MCF 10A (cell line): ENCODE results near the gene ANKH. TPM values are rescaled to one million over a fixed set of nuclear protein-coding genes. Genes with fewer than 3 reads are reported as not detected.

ENCODE experiments used
- BruUV-seq: library from RNA; stranded (reverse); fragments of 400-500 nt; replicated peaks from 2 replicates; lab custom pipeline; 2021; lab: Mats Ljungman, UMichigan
- CTCF ChIA-PET: fragments of 300-600 bp; sonication (Branson Sonifier 250); formaldehyde crosslinking; extraction: SDS; loops from one replicate; lab custom pipeline; 2021; ENCODE audit warnings: antibody characterized with exemption, inconsistent platforms; lab: Yijun Ruan, JAX
- POLR2A ChIA-PET: fragments of 300-600, 350-650 bp; sonication (Branson Sonifier 250); formaldehyde crosslinking; extraction: SDS; loops from one replicate; lab custom pipeline; 2020; ENCODE audit warnings: antibody characterized with exemption, inconsistent platforms; lab: Yijun Ruan, JAX
- DNase-seq: peaks from one replicate; pipeline ENCODE4 v3.0.0-alpha.2; 2018; ENCODE audit not compliant: unreplicated experiment
- H3K27ac Mint-ChIP-seq: one replicate; pipeline ENCODE4 v1.8.0; 2022; ENCODE audit warnings: mild to moderate bottlenecking, low read depth, mixed read lengths; ENCODE audit not compliant: unreplicated experiment
- H3K27me3 Mint-ChIP-seq: one replicate; pipeline ENCODE4 v1.8.0; 2022; ENCODE audit warnings: mixed read lengths; ENCODE audit not compliant: insufficient read depth, unreplicated experiment
- H3K36me3 Mint-ChIP-seq: one replicate; pipeline ENCODE4 v1.8.0; 2022; ENCODE audit warnings: mild to moderate bottlenecking, moderate library complexity, mixed read lengths; ENCODE audit not compliant: insufficient read depth, unreplicated experiment
- H3K4me1 Mint-ChIP-seq: one replicate; pipeline ENCODE4 v1.8.0; 2022; ENCODE audit warnings: mixed read lengths; ENCODE audit not compliant: insufficient read depth, unreplicated experiment
- H3K4me3 Mint-ChIP-seq: one replicate; pipeline ENCODE4 v1.8.0; 2022; ENCODE audit warnings: mild to moderate bottlenecking, moderate library complexity, mixed read lengths; ENCODE audit not compliant: unreplicated experiment
- H3K9me3 Mint-ChIP-seq: one replicate; pipeline ENCODE4 v1.8.0; 2022; ENCODE audit warnings: mixed read lengths; ENCODE audit not compliant: unreplicated experiment
- intact Hi-C: fragments of 100-400 bp; cut with micrococcal nuclease; formaldehyde crosslinking; loops from 2 replicates; pipeline ENCODE4 v1.14.1; 2022
- total RNA-seq: library from RNA; stranded (reverse); gene quantifications from 2 replicates; pipeline ENCODE4 v1.2.3, GENCODE V29; 2022
- TF ChIP-seq, protein P1 (sequence below): fragments of 200-600 bp; IDR thresholded peaks from one replicate; pipeline ENCODE4 v1.8.0; 2022; ENCODE audit warnings: antibody characterized with exemption, mild to moderate bottlenecking; ENCODE audit not compliant: unreplicated experiment

ANKH gene
- total RNA-seq, 1 experiment from 2014 or later = 65.7 TPM

DNA sequence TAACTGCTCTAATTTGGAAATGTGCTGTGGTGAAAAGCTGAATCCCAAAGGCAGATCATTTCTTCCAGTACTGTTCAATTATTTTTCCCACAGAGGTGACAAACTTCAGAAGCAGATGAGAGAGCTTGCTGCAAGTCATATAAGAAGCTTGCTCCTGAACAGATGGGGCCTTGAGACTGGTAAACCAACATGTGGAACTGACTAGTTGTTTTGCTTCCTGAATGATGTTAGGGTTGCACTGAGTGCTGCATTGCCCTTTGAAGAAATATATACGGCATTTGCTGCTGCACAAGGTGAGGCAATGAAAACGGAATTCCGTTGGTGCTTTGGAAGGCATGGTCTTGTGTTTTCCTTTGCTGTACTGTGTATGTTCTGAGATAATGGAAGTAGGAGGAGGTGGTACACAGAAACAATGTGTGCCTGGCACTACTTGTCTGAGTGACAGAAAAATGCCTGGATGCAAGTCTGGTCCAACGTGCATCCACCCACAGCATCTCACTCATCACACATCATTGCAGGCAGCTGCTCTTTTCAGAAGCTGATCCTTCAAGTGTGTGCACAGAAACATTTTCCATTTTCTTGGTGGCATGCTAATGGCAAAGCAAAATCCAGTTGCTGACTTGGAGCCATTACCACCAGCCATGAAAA, 76.9 kb downstream of the ANKH start:
- H3K27me3 Mint-ChIP-seq = no peaks in the 10 kb centered on the region
- CTCF ChIA-PET = interaction anchor here (0.7 kb wide), 1 partner anchor 68 kb away, joined by 3 read pairs; no protein-coding TSS in a partner anchor
- no peak for DNase-seq
- BruUV-seq = no TSS peak
- no peak overlapping the region for H3K27ac Mint-ChIP-seq
- H3K36me3 Mint-ChIP-seq = peaks cover 6% of the 10 kb centered on the region
- H3K4me1 Mint-ChIP-seq = peaks cover 11% of the 10 kb centered on the region
- POLR2A ChIA-PET = no interaction called here
- no peaks in the 10 kb centered on the region for H3K9me3 Mint-ChIP-seq
- TF ChIP-seq, protein P1, sequence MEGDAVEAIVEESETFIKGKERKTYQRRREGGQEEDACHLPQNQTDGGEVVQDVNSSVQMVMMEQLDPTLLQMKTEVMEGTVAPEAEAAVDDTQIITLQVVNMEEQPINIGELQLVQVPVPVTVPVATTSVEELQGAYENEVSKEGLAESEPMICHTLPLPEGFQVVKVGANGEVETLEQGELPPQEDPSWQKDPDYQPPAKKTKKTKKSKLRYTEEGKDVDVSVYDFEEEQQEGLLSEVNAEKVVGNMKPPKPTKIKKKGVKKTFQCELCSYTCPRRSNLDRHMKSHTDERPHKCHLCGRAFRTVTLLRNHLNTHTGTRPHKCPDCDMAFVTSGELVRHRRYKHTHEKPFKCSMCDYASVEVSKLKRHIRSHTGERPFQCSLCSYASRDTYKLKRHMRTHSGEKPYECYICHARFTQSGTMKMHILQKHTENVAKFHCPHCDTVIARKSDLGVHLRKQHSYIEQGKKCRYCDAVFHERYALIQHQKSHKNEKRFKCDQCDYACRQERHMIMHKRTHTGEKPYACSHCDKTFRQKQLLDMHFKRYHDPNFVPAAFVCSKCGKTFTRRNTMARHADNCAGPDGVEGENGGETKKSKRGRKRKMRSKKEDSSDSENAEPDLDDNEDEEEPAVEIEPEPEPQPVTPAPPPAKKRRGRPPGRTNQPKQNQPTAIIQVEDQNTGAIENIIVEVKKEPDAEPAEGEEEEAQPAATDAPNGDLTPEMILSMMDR = no peak
- H3K4me3 Mint-ChIP-seq = no peak overlapping the region
- intact Hi-C loops = no loop called here

DNA sequence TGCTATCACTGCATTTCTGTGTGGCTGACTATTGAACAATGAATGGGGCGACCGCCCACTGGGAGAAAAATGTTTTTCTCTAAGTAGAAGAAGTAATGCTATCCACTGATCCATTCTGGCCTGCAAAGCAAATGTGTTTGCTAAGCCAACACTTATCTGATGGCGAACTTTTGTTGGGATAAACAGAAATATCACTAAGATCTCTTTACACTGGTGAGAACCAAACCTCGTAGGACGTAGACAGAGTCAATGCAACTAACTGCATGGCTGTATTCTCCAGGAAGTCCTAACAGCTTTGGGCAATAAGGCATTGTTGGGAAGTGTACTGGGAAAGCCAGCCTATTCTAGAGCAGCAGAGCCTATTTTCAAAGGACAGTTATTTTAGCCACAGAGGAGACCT, 77.7 kb downstream of the ANKH start:
- BruUV-seq = no TSS peak
- H3K36me3 Mint-ChIP-seq = peaks cover 6% of the 10 kb centered on the region
- POLR2A ChIA-PET = interaction anchor here (0.7 kb wide), 1 partner anchor 121 kb away, joined by 4 read pairs; no protein-coding TSS in a partner anchor
- DNase-seq = no peak
- CTCF ChIA-PET = interaction anchor here (0.7 kb wide), 1 partner anchor 67 kb away, joined by 3 read pairs; no protein-coding TSS in a partner anchor
- TF ChIP-seq, protein P1 = no peak
- H3K9me3 Mint-ChIP-seq = no peaks in the 10 kb centered on the region
- no peak overlapping the region for H3K4me3 Mint-ChIP-seq
- no peaks in the 10 kb centered on the region for H3K27me3 Mint-ChIP-seq
- peaks cover 11% of the 10 kb centered on the region for H3K4me1 Mint-ChIP-seq
- intact Hi-C loops = no loop called here
- no peak overlapping the region for H3K27ac Mint-ChIP-seq

DNA sequence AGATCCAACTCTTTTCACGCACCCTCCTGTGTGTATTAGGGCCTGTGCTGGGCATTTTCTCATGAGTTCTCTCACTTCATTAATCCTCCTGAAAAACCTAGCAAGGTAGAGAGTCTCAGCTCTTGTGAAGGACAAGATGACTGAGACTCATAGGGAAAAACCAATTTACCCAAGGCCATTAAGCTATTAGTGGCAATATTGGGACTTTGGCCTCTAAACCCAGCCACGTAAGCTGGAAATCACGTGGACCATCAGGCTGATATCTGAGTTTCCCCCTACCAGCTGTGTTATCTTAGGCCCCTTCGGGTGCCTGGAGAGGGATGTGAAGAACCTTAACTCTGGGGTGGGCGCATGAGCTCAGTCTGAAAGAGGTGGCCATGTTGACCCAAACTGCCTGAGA, 80.7 kb downstream of the ANKH start:
- POLR2A ChIA-PET = interaction anchor here (0.6 to 1.0 kb wide), 2 partner anchors 11 to 18 kb away, joined by 3 read pairs; no protein-coding TSS in a partner anchor
- Mint-ChIP-seq H3K27me3 (no peaks in the 10 kb centered on the region), H3K36me3 (peaks cover 6% of the 10 kb centered on the region), H3K4me1 (peaks cover 7% of the 10 kb centered on the region), H3K4me3 (no peak overlapping the region), H3K9me3 (no peaks in the 10 kb centered on the region), H3K27ac (no peak overlapping the region)
- intact Hi-C loops = no loop called here
- TF ChIP-seq, protein P1 = no peak
- no TSS peak for BruUV-seq
- DNase-seq = no peak
- CTCF ChIA-PET = interaction anchor here (0.7 to 1.5 kb wide), 2 partner anchors 10 to 1527 kb away, joined by 3 to 7 read pairs; no protein-coding TSS in a partner anchor

DNA sequence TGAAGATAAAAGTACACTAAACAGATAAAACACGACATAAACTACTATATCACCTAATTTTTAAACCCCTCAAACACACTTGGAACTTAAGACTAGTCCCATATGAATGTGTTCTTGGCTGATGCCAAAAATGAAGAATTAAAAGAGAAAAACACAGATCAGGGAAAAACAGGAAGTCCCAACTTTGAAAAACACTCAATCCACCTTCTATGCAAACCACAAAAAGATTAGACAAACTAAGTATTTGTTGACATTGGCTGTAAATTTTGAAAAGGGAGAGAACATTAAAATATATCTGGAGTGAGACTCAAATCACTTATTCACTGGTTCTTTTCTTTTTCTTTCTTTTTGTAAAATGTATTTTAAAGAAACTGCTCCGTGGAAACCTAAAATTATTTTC, 81.4 kb downstream of the ANKH start:
- Mint-ChIP-seq H3K36me3 (peaks cover 6% of the 10 kb centered on the region), H3K9me3 (no peaks in the 10 kb centered on the region), H3K4me1 (peaks cover 7% of the 10 kb centered on the region), H3K4me3 (no peak overlapping the region), H3K27me3 (no peaks in the 10 kb centered on the region), H3K27ac (peak overlapping the region; percentile 15)
- POLR2A ChIA-PET = no interaction called here
- intact Hi-C loops = no loop called here
- no TSS peak for BruUV-seq
- TF ChIP-seq, protein P1 = no peak
- CTCF ChIA-PET = no interaction called here
- DNase-seq = no peak
